Measurements from ENCODE around the gene IFT20.

- peak in 1 of 6 experiments; percentile 1 for TF ChIP-seq CTCF (IDR thresholded peaks at IDR 0.05)
- no peak for TF ChIP-seq POLR2A (IDR thresholded peaks at IDR 0.05)
Measured at GRCh38 chr17:28334666-28335200, 539 bp downstream of the IFT20 start.

Measured in thyroid gland (tissue), 4 donors.